Measurements from ENCODE around the gene GPBP1L1.
"Not testable (repeated sequence)": the region's sequence is repeated elsewhere in the genome, so short reads cannot be mapped to it uniquely, and the experiment has no call there.

The GPBP1L1 gene

GRCh38 chr1:45678489-45678888, 7.8 kb downstream of the GPBP1L1 start:
- no peak for DNase-seq

DNA sequence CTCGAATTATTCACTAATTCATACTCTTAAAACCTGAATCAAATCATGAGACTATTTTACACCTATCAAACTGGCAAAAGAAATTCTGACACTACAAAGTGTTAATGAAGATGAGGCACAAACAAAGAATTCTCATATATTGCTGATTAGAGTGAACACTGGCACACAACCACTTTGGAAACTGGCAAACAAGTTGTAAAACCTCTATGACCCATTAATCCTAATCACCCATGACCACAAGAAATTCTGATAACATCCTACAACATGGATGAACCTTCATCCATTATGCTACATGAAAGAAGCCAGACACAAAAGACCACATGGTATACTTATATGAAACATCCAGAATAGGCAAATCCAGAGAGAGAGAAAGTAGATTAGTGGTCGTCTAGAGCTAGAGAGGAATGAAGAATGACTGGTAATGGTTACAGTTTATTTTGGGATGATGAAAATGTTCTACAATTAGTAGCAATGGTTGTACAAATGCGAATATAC, 8.5 kb downstream of the GPBP1L1 start:
- no peak for DNase-seq

DNA sequence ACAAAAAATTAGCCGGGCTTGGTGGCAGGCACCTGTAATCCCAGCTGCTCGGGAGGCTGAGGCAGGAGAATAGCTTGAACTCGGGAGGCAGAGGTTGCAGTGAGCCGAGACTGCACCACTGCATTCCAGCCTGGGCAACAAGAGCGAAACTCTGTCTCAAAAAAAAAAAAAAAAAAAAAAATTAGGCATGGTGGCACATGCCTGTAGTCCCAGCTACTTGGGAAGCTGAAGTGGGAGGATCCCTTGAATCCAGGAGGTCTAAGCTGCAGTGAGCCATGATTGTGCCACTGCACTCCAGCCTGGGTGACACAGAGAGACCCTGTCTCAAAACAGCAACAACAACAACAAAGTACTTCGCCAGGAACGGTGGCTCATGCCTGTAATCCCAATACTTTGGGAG, 9.8 kb downstream of the GPBP1L1 start:
- not testable (repeated sequence) for DNase-seq

GRCh38 chr1:45674478-45674877, 11.9 kb downstream of the GPBP1L1 start:
- no peak for DNase-seq

GRCh38 chr1:45673956-45674355, 12.4 kb downstream of the GPBP1L1 start:
- DNase-seq: no peak

GRCh38 chr1:45669859-45670655, 16.3 kb downstream of the GPBP1L1 start:
- no peak for DNase-seq

- DNase-seq: no peak
Observed at GRCh38 chr1:45669379-45669778, 17.0 kb downstream of the GPBP1L1 start.

DNA sequence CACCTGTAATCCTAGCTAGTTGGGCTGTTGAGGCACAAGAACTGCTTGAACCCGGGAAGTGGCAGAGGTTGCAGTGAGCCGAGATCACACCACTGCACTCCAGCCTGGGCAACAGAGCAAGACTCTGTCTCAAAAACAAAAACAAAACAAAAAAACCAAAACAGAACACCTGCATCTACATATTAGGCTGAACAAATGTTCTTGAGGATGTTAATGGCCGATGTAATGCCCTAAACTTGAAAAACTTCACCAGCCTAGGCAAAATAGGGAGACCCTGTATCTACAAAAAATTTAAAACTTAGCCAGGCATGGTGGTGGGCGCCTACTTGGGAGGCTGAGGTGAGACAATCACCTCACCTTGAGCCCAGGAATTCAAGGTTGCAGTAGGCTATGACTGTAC, 17.8 kb downstream of the GPBP1L1 start:
- DNase-seq: no peak

- no peak for DNase-seq
Observed at GRCh38 chr1:45667321-45668111, 18.8 kb downstream of the GPBP1L1 start.

DNA sequence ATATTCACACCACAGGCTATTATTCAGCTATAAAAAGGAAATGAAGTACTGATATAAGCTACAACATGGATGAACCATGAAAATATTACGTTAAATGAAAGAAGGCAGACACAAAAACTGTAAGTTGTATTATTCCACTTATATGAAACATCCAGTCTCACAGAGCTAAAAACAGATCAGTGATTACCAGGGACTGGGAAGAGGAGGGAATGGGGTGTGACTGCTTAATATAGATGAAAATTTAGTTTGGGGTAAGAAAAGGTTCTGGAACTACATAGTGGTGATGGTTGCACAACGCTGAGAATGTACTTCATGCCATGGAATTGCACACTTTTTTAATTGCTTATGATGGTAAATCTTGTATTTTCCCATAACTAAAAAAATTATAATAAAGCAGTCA, 19.5 kb downstream of the GPBP1L1 start:
- DNase-seq: no peak

DNA sequence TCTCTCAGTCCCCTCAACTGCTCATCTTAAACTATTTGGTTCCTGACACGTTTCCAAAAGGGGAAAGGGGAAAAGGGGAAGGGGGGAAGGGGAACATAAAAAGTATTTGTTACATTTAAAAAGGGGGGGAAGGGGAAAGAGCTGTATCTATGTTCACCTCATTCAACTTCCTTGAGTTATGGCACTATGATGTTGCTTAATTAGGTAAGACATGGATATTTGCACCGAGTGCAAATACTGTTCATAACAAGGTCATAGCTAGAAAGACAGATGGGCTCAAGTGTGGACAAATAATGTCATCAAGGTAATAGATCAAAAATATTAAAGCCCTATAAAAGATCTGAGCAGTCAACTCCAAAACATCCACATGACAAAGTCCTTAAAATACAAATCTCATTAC, 26.0 kb downstream of the GPBP1L1 start:
- no peak for DNase-seq

GRCh38 chr1:45659222-45659621, 27.1 kb downstream of the GPBP1L1 start:
- no peak for DNase-seq

GRCh38 chr1:45658171-45658570, 28.2 kb downstream of the GPBP1L1 start:
- DNase-seq: no peak

GRCh38 chr1:45656573-45657226, 29.6 kb downstream of the GPBP1L1 start:
- no peak for DNase-seq

- DNase-seq: peak; percentile 78
Observed at GRCh38 chr1:45654540-45655280, 31.6 kb downstream of the GPBP1L1 start.

GRCh38 chr1:45647248-45648021, 38.9 kb downstream of the GPBP1L1 start:
- DNase-seq: no peak

GRCh38 chr1:45644661-45645060, 41.7 kb downstream of the GPBP1L1 start:
- DNase-seq: no peak

DNA sequence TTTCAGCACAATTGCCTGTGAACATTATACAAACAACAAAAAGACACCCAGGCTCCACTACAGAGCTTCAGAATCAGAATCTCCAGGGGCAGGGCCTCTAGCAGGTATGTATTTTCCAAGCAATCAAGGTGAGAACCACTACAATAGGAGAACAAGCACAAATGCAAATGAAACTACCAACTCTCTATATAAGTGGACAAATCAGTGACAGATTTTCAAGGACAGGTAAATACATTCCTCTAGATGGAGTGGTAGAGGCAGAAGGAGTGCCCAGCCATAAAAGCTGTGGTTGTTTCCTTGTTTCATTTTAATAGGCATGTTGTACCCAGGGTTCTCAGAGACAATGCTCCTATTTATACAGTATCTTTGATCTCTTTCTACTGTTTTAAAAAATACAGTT, 42.4 kb downstream of the GPBP1L1 start:
- DNase-seq: no peak

GRCh38 chr1:45643321-45643720, 43.0 kb downstream of the GPBP1L1 start:
- no peak for DNase-seq

DNA sequence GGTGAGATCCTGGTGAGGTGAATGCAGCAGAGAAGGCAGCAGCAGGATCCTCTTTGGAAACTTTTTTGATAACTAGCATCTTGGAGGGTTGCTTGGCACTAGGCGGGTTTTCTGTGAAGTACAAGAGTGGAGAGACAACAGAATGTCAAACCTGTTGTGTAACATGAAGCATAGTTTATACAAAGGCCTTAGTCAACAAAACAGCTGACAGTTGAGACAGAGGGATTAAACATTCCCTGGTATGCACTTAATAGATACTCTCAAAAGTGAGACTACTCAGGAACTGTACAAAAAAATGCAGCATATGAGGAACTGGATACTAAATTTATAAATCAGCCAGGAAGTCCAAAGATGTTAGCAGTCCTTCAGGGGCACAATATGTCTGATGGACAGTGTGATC, 46.0 kb downstream of the GPBP1L1 start:
- DNase-seq: no peak

DNA sequence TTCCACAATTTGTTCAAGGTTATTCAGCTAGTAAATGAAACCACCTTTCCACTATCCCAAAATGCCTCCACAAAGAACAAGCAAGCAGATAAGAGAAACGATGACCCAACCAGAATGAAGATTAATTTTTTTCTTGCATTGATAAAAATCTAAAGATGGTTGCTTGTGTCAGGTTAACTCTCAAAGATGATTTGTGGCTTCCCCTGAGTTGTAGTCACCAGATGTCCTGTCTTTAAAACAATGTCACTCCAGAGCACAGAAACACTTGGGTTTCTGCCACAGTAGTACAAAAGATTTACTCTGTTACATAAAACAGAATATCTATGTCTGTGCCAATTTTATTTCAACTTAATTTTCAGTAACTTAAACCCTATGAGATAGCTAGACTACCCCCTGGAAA, 51.1 kb downstream of the GPBP1L1 start:
- no peak for DNase-seq

DNA sequence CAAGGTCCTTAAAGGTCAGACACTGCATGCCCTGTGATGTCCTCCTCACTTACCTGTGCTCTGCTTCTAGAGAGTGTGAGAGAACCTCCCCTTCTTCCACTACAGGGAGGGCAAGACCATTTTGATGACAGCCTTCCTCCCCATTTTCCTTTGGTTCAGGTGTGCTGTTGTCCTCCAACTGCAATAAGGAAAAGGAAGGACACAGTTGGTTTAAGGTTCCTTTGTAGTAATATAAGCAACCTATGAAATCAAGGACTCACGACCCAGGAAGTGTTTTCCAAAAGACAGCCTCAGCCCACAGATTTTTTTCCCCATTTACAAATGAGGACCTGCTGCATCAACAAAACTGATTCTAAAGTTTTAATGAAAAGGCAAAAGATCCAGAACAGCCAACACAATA, 55.9 kb downstream of the GPBP1L1 start:
- DNase-seq: no peak
